GM12873 (cell line): ENCODE results near the gene LYSMD2.
A peak's percentile ranks its signal among the peaks of the same experiment; 100 is the strongest.

Experiments
- TF ChIP-seq, protein P1 (sequence below): IDR thresholded peaks from 2 replicates; pipeline ENCODE4 v1.5.1; 2012; ENCODE audit warnings: low read depth, mild to moderate bottlenecking, moderate library complexity, low read length, control low read depth; ENCODE audit not compliant: insufficient read depth; ENCODE audit errors: missing control alignments

LYSMD2 gene

DNA sequence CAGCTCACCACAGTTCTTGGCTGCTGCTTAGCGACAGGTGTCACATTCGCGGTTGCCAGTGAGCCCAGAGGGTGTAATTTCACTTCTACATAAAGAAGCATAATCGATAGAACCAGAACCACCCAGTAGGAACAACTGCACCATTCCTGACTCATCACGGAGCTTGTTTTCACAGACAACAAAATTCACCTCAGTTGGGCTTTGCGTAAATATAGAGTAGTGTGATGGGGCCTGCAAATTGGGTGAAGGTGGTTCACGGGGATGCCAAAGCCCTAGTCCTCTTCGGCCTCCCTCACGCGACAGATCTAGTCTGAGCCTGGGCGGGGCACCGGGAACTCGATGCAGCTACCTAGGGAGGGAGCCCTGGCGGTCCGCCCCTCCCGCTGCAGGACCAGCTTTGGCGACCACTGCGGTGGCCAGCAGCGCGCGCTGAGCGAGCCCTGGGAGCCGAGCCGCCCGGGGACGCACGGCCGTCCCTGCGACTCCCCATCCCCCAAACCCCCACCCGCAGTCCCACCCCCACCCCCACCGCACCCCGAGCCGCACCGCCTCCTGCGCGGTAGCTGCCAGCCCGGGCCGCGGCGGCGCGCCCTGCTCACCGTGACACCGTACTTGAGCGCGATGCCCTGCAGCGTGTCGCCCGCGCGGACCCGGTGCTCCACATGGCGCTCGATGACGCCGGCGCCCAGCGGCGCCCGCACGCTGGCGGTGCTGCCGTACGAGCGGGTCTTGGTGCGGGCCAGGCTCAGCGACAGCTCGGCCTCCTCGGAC, 519 bp downstream of the LYSMD2 start:
- TF ChIP-seq, protein P1, sequence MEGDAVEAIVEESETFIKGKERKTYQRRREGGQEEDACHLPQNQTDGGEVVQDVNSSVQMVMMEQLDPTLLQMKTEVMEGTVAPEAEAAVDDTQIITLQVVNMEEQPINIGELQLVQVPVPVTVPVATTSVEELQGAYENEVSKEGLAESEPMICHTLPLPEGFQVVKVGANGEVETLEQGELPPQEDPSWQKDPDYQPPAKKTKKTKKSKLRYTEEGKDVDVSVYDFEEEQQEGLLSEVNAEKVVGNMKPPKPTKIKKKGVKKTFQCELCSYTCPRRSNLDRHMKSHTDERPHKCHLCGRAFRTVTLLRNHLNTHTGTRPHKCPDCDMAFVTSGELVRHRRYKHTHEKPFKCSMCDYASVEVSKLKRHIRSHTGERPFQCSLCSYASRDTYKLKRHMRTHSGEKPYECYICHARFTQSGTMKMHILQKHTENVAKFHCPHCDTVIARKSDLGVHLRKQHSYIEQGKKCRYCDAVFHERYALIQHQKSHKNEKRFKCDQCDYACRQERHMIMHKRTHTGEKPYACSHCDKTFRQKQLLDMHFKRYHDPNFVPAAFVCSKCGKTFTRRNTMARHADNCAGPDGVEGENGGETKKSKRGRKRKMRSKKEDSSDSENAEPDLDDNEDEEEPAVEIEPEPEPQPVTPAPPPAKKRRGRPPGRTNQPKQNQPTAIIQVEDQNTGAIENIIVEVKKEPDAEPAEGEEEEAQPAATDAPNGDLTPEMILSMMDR = no peak

DNA sequence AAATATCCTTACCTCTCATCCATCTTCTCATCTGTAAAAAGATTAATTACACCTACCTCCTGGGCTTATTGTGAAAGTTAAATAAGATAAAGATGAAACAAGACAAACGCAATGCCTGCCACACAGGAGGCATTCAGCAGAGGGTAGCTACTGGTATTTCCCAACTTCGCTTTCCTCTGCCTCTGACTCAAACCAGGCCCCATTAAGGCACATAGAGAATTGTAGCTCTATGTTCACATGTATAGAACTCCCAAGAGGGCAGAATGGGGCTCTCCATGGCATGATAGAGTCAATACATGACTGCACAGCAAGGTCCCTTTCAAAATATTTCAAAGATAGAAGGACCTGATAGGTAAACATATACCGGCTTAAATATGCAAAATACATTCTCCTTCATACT, 1.4 kb downstream of the LYSMD2 start:
- TF ChIP-seq, protein P1 = no peak

DNA sequence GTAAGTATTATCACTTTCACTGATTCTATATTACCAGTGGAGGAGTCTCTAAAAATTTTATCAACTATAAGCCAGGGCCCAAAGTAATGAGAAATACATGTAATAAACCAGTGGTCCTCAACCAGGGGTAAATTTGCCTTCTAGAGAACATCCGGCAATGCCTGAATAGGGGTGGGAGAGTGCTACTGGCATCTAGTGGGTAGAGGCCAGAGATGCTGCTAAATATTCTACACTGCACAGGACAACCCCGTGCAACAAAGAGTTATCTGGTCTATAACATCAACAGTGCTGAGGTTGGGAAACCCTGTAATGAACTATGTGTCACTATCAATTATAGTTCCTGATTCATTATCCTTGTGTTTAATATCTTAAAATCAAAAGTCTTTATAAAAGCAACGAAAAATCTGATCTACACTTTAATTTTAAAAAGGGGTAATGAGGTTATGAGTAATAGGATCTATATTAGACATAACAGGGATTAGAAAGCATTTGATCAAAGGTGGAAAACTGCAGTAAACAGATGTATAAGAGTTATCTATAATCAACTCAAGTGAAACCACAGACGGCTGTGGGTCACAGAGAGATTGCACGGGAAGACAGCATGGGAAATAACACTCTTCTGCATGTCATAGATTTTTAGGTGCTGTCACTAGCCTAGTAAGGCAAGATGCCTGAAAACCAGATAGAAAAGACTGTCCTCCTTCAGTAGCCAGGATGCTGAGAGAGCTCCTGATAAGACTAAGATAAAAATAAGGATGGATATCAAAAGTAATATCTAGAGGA, 2.0 kb downstream of the LYSMD2 start:
- TF ChIP-seq, protein P1 = peak; percentile 59

DNA sequence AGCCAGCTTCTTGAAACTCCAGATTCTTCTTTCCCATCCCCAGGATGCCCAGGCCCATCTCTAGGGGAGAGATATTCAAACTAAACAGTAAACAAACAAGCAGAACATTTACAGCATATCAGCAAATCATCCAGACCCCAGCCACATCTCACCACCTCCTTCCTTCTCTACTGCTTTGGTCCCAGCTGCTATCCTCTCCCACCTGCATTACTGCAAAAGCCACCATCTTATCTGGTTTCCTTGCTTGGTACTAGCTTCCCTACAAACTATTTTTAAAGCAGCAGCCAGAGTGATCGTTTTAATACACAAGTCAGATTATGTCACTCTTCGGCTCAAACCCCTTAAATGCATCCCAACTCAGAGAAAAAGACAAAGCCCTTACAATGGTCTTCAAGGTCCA, 4.8 kb downstream of the LYSMD2 start:
- TF ChIP-seq, protein P1 = no peak

DNA sequence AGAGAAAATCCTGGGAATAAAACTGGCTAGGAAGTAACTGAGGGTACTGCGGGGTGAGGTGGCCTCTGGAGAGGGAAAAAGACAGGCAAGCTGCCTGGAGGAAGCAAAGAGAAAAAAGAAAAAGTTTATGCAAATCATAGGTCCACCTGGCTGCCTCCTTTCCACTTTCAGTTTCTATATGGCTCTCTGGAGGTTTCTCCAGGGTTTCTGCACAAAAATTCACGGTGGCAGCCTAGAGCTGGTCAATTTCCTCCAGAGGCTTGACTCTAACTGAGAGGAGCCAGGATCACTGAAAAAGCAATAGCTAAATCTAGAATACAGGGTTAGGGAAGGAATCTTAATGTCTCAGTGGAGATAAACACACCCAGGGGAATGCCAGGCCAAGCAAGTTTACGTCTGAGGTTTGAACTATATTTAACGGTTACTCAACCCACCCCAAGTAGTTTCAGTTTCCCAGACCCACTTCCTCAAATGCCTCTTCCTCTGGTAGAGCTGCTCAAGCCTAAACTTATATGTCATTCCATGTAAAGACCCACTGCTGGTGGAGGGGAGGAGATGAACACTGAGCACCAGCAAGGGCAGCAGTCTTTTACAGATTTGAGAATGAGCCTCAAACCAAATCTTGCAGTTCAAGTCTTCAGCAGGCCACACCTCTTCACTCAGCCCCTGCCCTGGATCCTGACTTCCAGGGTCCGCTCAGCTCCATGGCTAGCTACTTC, 5.7 kb downstream of the LYSMD2 start:
- TF ChIP-seq, protein P1 = no peak

DNA sequence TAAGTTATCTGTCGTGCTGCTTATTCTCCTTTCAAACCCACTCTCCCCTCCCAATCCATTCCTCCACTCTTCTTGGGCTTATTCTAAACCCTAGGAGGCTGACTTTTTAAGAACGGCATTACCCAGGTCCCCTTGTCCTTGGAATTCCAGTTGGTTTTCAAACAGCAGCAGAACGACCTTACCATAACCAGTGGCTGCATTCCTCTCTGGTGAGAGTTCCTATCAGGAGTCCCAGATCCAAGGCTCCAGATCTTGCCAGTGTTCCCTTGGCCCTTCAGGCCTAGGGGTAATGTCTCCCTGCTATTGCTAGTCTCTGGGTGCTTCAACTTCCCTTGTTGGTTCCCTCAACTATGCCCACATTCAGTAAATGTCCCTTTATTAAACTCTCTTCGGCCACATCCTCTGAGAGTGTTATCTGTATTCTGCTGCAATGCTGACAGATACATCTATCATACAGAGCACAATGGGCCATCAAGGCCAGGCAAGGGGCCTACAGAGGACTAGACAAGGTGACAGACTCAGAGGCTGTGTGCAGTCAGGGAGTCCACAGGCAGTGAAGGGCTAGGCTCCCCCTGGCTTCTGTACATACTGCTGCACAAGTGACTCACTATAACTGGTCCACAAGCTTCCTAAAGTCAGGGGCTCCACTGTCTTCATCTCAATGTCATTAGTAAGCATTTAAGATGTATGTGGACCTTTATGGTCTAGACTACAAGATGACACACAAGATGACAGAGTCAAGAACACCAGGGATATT, 10.1 kb downstream of the LYSMD2 start:
- TF ChIP-seq, protein P1 = peak; percentile 55
